ENCODE data around the gene TOR2A.

The TOR2A gene

DNA sequence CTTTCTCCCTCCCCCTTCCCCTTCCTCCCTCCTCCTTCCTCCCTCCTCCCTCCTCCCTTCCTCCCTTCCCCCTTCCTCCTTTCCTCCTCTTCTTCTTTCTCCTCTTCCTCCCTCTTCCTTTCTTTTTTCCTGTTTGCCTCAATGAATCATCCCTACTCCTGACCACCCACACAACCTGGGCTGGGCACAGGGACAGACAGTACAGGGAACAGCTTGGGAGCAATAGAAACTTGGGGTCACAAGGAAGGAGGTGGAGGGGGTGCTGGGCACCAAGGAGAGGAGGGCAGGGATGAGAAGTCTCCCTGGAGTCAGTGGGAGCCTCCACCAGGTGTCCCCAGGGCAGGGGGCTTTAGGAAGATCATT, 14.2 kb downstream of the TOR2A start:
- DNase-seq (ENCODE audit: low read depth in 2 of 2, low spot score in 1 of 2), result no peak

DNA sequence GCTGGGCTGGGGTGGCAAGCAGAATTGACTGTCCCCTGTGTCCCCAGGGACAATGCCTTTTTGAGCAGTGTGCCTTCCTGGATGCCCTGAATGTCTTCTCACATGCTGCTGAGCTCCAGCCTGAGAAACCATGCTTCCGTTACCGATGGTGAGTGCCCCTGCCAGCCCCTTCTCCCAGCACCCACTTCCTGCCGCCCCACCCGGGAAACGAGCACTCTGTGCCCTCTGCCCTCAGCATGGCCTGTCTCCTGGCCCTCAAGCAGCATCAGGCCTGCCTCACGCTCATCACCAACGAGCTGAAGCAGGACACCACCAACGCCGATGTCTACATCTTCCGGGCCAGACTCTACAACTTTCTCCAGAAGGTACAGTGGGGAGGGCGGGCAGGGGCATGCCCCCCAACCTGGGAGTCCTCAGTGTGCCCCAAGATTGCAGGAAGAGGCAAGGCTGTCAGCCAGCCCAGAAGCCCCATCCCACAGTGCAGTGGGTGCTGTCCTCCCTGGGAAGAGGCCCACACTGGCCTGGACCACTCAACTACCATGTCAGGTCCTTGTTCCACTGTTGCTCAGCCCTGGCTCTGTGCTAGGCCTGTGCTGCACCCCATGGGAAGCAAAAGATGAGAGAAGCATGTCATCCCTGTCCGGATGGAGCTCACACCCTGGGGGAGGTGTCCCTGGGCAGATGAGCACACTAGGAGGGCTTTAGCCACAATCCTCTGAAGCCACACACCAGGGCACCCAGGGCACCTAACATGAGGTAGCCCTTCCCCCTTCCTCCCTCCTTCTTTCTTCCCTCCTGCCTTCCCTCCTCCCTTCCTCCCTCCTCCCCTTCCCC, 14.8 kb downstream of the TOR2A start:
- no peak for DNase-seq (ENCODE audit: low read depth in 2 of 2, low spot score in 1 of 2)

DNA sequence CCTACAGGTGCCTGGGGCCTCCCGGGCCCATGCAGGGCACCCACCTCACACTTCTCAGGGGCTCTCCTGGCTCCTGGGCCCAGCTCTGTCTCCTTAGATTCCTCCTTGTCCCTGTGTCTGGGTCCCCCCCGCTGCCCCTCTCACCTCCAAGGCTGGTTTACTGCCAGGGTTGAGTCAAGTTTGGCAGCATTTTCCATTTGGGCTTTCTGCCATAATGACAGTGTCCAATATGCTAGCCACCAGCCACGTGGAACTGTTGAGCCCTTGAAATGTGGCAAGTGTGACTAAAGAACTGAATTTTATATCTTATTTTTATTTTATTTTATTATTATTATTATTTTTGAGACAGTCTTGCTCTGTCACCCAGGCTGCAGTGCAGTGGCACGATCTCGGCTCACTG, 17.3 kb downstream of the TOR2A start:
- no peak for DNase-seq (ENCODE audit: low read depth in 2 of 2, low spot score in 1 of 2)

DNA sequence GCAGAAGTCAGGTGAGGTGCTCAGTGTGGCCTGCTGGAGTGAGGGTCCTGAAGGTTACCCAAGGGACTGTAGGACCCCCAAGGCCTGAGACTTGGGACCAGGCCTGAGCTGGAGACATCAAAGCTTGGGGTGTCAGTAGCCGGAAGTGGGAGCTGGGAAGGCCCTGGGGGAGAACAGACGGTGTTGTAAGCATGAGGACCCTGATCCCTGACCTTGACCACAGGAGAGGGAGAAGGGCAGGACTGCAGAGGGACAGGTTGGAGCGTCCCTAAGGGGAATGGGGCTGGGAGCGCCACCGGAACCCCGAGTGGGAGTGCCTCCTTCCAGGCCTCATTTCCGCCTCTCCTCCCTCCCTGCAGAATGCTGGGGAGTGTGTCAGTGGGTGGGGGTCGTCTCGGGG, 18.7 kb downstream of the TOR2A start:
- no peak for DNase-seq (ENCODE audit: low read depth in 2 of 2, low spot score in 1 of 2)

DNA sequence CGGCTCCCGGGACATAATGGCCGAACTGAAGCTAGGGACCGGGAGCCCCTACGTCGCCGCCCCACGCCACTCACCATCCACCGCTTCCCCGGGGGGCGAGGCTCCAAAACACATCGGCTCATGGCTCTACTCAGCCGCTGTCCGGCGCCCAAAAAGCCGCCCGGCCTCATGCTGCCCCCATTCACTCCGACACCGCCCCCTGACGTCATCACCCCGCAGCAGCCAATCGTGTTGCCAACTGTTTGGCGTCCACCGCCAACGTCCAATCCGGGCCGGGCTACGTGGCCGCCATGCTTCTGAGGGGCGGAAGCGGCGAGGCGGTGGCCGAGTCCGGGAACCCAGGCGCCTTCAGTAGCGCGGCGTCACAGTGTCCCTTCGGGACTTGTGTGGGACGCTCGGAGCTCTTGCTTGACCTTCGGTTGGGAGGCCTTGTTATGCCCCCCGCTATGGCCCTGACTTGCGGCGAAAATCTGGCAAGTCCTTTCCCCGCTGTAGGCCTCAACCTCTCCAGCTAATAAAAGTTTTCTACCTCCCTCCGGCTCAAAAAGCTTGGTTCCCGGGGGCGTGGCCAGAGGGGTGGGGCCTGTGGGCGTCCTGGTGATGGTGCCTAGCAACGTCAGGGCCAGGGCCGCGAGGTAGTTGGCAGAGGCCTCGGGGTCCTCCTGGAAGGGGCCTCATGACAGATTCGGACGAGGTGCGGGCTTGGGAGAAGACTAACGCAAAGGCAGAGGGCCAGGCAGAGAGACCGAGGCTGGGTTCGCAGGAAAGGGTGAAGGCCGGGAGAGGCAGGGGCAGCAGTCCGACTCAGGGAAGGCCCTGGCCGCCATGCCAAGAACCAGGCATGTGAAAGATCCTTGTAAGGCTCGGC, 19.4 kb downstream of the TOR2A start, which contains the start of the genes PTRH1 and TTC16:
PTRH1 (minus strand) TSS at position 194 of the 868 bp plus-strand sequence; CDS start at position 170, 24 bp downstream.
TTC16 (plus strand) TSS at position 610 of the 868 bp plus-strand sequence; CDS start at position 677, 67 bp downstream.
- DNase-seq (ENCODE audit: low read depth in 2 of 2, low spot score in 1 of 2), result peak; percentile 93 to 98

DNA sequence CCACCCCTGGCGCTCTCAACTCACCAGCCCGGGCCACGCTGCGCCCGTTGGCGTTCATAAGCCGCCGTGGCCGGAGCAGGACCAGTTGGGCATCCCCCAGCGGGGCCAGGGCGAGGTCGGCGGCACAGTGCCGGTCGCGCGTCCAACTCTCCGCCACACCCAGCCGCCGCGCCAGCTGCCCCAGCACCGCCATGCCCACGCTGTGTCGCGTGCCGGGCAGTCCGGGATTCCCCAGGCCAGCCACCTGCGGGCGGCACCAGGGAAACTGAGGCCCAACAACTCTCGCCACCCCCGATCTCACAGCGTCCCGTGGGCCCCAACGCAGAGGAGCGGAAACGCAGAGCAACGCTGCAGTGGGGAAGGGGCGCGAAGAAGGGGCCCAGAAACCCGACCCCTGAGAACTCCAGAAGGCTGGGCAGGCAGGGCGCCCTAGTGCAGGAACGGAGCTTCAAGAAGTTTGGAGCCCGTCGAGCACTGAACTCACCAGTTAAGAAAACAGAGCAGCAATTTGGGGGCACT, 20.1 kb downstream of the TOR2A start:
- no peak for DNase-seq (ENCODE audit: low read depth in 2 of 2, low spot score in 1 of 2)

DNA sequence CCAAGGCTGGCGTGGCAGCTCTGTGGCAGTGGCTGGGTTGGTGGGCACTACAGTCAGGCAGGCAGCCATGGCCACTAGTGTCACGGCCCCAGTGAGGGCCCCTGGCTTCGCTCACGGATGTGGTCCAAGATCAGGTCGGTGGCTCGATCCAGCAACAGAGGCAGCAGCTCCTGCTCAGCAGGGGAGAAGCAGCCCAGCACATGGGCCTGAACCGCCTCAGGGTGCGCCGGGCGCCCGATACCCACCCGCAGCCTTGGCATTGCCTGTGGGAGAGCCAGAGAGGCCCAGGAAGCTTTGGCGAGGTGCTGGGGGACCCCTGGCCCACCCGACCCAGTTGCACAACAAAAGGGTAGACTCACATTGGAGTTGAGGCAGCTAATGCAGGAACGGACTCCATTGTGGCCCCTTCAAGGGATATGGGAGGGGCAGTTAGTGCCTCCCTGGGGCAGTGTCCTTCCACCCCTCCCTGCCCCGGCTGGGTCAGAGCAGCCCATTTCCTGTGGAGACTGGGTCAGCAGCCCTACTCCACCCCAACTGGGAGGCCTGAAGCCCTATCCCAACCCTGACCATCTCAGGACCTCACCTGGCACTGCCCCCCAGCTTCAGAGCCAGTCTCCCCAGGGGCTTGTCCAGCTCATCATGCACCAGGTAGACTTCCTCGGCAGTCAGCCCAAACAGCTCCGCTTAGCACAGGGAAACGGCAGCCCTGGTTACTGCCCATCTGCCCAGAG, 20.9 kb downstream of the TOR2A start:
- DNase-seq (ENCODE audit: low read depth in 2 of 2, low spot score in 1 of 2), result no peak

DNA sequence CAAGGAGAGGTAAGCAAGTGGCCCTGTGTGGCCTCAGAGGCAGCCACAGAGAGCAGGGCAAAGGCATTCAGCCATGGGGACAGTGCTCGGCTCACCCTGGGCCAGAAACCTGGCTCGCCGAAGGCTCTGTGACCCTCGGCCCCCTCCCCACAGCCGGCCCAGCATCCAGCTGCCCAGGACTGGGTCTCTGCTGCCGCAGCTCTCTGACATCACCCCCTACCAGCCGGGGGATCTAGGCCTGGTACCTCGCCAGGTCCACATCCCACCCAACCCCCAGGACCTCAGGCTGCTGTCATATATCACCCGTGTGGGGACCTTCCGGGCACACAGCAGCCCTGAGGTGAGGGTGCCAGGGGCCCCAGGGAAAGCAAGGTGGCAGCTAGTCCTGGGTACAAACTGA, 22.2 kb downstream of the TOR2A start:
- no peak for DNase-seq (ENCODE audit: low read depth in 2 of 2, low spot score in 1 of 2)

DNA sequence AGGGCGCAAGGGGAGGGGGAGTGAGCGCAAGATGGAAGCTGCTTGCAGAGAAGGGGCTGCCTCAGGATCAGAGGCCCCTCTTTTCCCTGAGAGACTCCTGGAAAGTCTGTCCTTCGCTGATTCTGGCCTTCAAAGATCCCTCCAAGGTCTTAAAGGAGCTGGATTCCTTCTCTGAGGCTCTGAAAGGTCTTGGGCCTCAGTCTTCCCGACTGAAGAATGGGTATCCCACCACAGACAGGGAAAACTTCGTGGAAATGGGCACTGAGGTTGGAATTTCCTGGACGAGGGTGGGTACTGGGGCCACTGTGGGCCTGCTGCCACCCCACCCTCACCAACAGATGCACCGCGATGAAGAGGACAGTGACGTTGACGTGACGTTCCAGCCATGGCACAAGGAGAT, 22.7 kb downstream of the TOR2A start:
- DNase-seq (ENCODE audit: low read depth in 2 of 2, low spot score in 1 of 2), result no peak

DNA sequence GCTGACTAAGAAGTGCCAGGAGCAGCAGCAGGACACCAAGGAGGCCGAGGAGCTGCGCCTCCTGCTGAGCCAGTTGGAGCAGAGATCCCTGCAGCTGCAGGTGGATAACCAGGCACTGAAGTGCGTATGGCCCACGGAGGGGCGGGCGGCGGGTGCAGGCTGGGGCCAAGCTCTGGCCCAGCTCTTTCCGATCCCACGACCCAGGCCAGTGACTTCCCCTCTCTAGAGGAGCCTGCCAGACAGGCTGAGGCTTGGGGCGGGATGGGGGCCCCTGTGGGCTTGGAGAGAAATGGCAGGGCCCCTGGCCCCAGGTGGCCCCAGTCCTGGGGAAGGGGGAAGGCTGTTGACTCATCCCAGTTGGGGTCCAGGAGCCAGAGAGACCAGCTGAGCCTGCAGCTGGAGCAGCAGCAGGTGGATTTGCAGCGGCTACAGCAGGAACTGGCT, 23.2 kb downstream of the TOR2A start:
- DNase-seq (ENCODE audit: low read depth in 2 of 2, low spot score in 1 of 2), result no peak

DNA sequence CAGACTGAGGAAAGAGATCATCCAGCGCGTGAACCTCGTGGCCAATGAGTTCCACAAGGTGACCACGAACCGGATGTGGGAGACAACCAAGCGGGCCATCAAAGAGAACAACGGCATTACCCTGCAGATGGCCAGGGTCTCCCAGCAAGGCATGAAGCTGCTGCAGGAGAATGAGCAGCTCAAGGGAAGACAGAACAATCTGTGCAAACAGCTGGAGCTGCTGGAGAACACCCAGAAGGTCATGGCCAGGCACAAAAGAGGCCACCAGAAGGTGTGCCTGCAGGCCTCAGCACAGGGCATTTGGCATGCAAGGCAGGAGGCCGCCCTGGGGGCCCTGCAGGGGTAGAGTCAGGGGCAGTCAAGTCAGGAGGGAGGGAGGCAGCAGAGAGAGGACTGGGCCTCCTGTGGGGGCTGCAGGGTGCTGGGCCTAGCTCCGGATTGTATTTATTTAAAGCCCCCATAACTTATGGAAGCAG, 23.8 kb downstream of the TOR2A start:
- DNase-seq (ENCODE audit: low read depth in 2 of 2, low spot score in 1 of 2), result no peak

DNA sequence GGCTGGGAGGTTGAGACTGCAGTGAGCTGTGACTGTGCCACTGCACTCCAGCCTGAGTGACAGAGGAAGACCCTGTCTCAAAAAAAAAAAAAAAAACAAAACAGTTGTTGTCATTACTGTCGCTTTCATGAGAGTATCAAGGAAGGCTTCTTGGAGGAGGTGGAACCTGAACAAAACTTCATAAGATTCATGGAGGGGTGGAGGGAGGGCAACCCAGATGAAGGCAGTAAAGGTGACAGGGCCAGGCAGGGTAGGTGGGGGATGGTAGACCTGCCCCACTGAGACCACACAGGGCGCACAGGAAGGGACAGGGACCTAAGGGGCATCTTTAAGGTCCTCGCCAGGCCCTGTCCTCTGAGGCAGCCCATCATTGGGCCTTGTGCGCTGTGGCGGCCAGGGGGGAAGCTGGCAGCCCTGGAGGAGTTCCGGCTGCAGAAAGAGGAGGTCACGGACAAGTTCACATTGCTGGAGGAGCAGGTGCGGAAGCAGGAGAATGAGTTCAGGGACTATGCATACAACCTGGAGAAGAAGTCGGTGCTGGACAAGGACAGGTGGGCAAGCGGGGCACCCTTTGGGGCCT, 24.8 kb downstream of the TOR2A start:
- no peak for DNase-seq (ENCODE audit: low read depth in 2 of 2, low spot score in 1 of 2)

DNA sequence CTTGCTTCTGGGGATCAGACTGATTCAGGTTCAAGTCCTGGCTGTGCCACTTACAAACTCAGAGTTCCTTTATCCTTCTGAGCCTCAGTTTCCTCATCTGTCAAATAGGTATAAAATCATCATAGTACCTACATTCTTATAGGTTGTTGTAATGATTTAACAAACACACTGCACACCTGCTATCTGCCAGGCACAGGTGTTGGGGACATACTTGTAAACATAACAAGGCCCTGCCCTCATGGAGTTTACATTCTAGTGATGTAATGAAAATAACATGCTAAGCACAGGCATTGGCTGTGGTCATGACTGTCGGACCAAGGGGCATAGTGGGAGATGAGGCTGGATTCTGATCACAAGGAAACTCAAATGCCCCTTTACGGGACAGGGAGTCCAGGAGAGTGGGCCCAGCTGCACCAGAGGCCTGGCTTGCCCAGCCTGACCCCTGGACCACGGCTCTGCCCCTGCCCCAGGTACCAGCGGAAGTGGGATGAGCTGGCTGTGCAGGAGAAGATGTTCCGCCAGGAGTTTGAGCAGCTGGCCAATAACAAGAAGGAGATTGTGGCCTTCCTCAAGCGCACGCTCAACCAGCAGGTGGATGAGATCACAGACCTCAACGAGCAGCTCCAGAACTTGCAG, 26.0 kb downstream of the TOR2A start:
- no peak for DNase-seq (ENCODE audit: low read depth in 2 of 2, low spot score in 1 of 2)

DNA sequence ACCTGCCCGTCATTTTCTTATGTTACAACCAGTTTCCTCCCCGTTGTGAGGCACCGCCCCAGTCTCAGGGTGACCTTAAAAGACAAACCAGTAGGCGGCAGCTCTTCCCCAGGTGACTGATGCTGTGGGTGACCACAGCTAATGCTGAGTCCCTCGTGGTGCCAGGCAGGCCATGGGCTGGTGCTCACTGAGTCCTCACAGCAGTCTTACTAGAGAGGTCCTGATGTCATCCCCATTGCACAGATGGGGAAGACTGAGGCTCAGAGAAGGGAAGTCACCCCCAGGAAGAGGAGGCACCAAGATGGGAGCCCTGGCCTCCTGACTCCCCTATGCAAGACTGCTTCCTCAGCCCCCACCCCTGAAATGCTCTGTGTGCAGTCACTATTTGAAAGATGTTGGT, 27.3 kb downstream of the TOR2A start:
- DNase-seq (ENCODE audit: low read depth in 2 of 2, low spot score in 1 of 2), result peak in 1 of 2 donors; percentile 20

DNA sequence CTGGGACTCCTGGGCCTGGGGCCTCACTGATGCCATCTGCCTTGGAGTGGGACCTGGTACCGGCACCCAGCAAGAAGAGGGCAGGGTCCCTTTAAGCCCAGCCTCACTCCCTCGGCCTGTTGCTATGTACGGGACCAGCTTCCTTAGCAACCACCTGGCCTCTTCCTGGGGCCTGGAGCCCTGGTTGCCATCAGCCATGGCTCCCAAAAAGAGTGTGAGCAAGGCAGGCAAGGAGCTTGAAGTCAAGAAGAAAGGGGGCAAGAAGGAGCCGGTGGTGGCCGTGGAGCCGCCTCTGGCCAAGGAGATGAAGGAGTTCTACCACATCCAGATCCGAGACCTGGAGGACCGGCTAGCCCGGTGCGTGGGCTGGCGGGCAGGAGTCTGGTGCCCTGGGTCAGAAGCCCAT, 28.3 kb downstream of the TOR2A start, which contains the start of gene CFAP157:
CFAP157 (plus strand) TSS at position 153 of the 406 bp plus-strand sequence; CDS start at position 197, 44 bp downstream.
- DNase-seq (ENCODE audit: low read depth in 2 of 2, low spot score in 1 of 2), result no peak

DNA sequence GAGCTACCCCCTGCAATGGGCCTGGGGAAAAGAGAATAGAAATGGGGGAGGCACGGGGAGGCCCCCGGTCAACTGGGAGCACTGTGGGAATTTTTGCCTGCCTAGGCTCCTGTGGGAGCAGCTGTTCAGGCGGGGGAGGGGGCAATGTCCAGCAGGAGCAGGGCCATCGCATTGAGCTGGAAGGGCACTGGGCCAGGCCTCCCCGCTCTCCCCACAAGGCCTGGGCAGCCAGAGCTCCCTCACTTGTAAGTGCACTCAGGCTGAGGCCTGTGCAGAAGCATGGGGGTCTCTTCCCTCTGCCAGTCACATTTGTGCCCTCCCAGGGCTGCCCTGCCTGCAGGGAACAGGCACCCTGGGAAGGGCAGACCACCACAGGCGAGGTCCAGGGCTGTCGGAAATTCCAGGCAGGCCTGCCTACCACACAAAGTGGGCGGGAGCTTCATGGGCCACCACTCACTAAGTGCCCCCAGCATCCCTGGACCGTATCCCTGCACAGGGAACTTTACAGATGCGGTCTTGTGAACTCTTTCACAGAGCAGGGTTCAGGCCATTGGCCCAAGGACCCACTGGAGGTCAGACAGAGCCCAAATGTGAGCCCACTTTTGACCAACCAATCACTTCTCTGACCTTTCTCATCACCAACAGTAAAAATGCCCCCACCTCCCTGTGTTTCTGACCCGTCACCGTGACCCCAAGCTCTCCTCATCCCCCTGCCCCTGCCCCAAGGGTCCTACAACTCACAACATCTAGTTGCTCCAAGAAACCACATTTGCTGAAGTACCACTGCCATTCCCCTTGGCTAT, 29.3 kb downstream of the TOR2A start:
- DNase-seq (ENCODE audit: low read depth in 2 of 2, low spot score in 1 of 2), result no peak

DNA sequence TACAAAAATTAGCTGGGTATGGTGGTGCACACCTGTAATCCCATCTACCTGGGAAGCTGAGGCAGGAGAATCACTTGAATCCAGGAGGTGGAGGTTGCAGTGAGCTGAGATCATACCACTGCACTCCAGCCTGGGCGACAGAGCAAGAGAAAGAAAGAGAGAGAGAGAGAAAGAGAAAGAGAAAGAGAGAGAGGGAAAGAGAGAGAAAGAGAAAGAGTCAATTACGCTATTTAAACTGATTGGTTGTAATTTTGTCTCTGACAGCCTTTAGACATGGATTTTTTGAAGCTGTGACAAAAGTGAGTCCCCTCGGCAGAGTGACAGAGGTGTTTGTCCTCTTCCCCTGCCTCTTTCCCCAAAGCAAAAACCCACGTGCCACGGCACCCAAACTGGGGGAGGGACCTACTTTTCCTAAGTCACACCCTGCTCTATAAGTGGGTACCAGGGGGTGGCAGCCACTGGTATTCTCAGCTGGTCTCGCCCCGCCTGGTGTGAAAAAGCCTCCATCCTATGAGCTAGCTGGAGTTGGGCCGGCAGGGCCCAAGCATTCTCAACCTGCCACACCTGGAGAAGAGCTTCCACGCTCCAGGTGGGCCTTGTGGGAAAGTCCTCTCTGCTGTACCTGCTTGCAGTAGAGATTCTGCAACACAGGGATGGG, 31.7 kb downstream of the TOR2A start:
- no peak for DNase-seq (ENCODE audit: low read depth in 2 of 2, low spot score in 1 of 2)

DNA sequence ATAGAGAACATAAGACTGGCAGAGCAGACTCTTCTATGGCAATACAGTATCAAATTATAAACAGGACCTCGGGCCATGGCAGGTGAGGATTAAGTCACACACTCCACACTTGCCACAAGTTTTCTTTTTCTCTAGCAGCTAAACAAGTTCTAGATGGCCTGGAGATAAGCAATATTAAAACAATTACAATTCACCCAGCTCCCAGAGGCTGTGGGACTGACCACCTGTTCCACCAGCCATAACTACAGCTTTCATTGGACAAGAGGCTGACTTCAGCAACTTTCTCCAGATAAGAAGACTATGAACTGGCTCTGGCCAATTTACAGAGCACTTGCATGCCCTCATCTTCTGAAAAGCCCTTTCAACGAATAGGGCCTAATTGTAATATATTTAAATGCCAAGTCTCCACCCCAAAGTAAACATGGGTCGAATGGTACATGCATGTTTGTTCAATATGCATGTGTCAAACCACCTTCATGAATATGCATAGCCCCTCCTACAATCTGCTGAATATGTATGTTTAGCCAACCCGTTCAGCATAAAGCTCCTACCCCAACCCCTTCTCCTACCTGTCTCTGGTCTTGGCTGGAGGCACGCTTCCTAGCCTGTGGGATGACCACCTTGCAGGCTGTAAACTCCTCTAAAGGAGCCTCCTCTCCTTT, 34.4 kb downstream of the TOR2A start:
- no peak for DNase-seq (ENCODE audit: low read depth in 2 of 2, low spot score in 1 of 2)
